H9 (cell line): Measurements from ENCODE around the gene GALNT12. TPM values are rescaled to one million over a fixed set of nuclear protein-coding genes. Genes with fewer than 3 reads are reported as not detected.

Source experiments
- DNase-seq: peaks from one replicate; pipeline ENCODE4 v3.0.0-alpha.2; 2017
- H2AFZ ChIP-seq: one replicate; pipeline ENCODE4 v1.6.1; 2013; ENCODE audit warnings: mild to moderate bottlenecking, low read length, control low read depth, moderate library complexity
- H2AK5ac ChIP-seq: 2 replicates; pipeline ENCODE4 v1.6.1; 2013; ENCODE audit warnings: low read length, control low read depth, mixed read lengths; ENCODE audit not compliant: insufficient read length
- H2BK120ac ChIP-seq: one replicate; pipeline ENCODE4 v1.6.1; 2013; ENCODE audit warnings: low read depth, mild to moderate bottlenecking, low read length, control low read depth, inconsistent platforms; ENCODE audit not compliant: poor library complexity, severe bottlenecking
- H2BK12ac ChIP-seq: 2 replicates; pipeline ENCODE4 v1.6.1; 2013; ENCODE audit warnings: low read length, control low read depth, mixed read lengths, low read depth; ENCODE audit not compliant: insufficient read length
- H2BK15ac ChIP-seq: 2 replicates; pipeline ENCODE4 v1.6.1; 2013; ENCODE audit warnings: low read depth, low read length, control low read depth
- H2BK20ac ChIP-seq: one replicate; pipeline ENCODE4 v1.6.1; 2013; ENCODE audit warnings: low read depth, mild to moderate bottlenecking, low read length, control low read depth, inconsistent platforms; ENCODE audit not compliant: poor library complexity, severe bottlenecking
- H2BK5ac ChIP-seq: 2 replicates; pipeline ENCODE4 v1.6.1; 2013; ENCODE audit warnings: low read length, control low read depth, mixed read lengths; ENCODE audit not compliant: insufficient read length
- H3K14ac ChIP-seq: 2 replicates; pipeline ENCODE4 v1.6.1; 2013; ENCODE audit warnings: low read length, control low read depth; ENCODE audit not compliant: insufficient read depth
- H3K18ac ChIP-seq: 2 replicates; pipeline ENCODE4 v1.6.1; 2013; ENCODE audit warnings: low read depth, mild to moderate bottlenecking, mixed read lengths, low read length, control low read depth; ENCODE audit not compliant: insufficient read length
- H3K23ac ChIP-seq: 2 replicates; pipeline ENCODE4 v1.6.1; 2013; ENCODE audit warnings: low read length, control low read depth, mixed read lengths, low read depth; ENCODE audit not compliant: insufficient read length
- H3K23me2 ChIP-seq: 2 replicates; pipeline ENCODE4 v1.6.1; 2013; ENCODE audit warnings: low read depth, mild to moderate bottlenecking, mixed read lengths, low read length, control low read depth; ENCODE audit not compliant: insufficient read length, poor library complexity, severe bottlenecking
- H3K27ac ChIP-seq: 2 replicates; pipeline ENCODE4 v1.5.1; 2013; ENCODE audit warnings: low read length, control low read depth, mixed read lengths, low read depth; ENCODE audit not compliant: insufficient read length
- H3K27me3 ChIP-seq: 2 replicates; pipeline ENCODE4 v1.6.1; 2013; ENCODE audit warnings: low read length, control low read depth, inconsistent platforms; ENCODE audit not compliant: insufficient read depth
- H3K4ac ChIP-seq: 2 replicates; pipeline ENCODE4 v1.6.1; 2013; ENCODE audit warnings: low read depth, mild to moderate bottlenecking, control low read depth, inconsistent platforms, low read length, moderate library complexity
- H3K4me1 ChIP-seq: 2 replicates; pipeline ENCODE4 v1.6.1; 2013; ENCODE audit warnings: low read length, control low read depth, inconsistent platforms; ENCODE audit not compliant: insufficient read depth
- H3K4me2 ChIP-seq: 2 replicates; pipeline ENCODE4 v1.6.1; 2013; ENCODE audit warnings: low read length, control low read depth, mixed read lengths; ENCODE audit not compliant: insufficient read length, insufficient read depth
- H3K56ac ChIP-seq: 2 replicates; pipeline ENCODE4 v1.6.1; 2013; ENCODE audit warnings: low read depth, mild to moderate bottlenecking, mixed read lengths, low read length, control low read depth; ENCODE audit not compliant: insufficient read length
- H3K79me1 ChIP-seq: 2 replicates; pipeline ENCODE4 v1.6.1; 2013; ENCODE audit warnings: low read depth, mild to moderate bottlenecking, moderate library complexity, low read length, control low read depth, inconsistent platforms; ENCODE audit not compliant: insufficient read depth, poor library complexity, severe bottlenecking
- H3K79me2 ChIP-seq: 2 replicates; pipeline ENCODE4 v1.6.1; 2013; ENCODE audit warnings: low read length, control low read depth, inconsistent platforms; ENCODE audit not compliant: insufficient read depth
- H3K9ac ChIP-seq: 2 replicates; pipeline ENCODE4 v1.6.1; 2013; ENCODE audit warnings: low read length, control low read depth, mixed read lengths; ENCODE audit not compliant: insufficient read length; ENCODE audit errors: extremely low read depth
- H3K9me3 ChIP-seq: one replicate; pipeline ENCODE4 v1.6.1; 2013; ENCODE audit warnings: low read depth, low read length, inconsistent platforms; ENCODE audit not compliant: control insufficient read depth
- H3T11ph ChIP-seq: one replicate; pipeline ENCODE4 v1.6.1; 2013; ENCODE audit warnings: mild to moderate bottlenecking, low read length, control low read depth, inconsistent platforms
- H4K20me1 ChIP-seq: one replicate; pipeline ENCODE4 v1.6.1; 2013; ENCODE audit not compliant: control insufficient read depth, insufficient read length, insufficient read depth
- H4K5ac ChIP-seq: 2 replicates; pipeline ENCODE4 v1.6.1; 2013; ENCODE audit warnings: low read depth, mild to moderate bottlenecking, mixed read lengths, low read length, control low read depth; ENCODE audit not compliant: insufficient read length
- H4K8ac ChIP-seq: replicated peaks from 2 replicates; pipeline ENCODE4 v1.6.1; 2013; ENCODE audit warnings: low read length, control low read depth, mixed read lengths, low read depth; ENCODE audit not compliant: insufficient read length
- H4K91ac ChIP-seq: 2 replicates; pipeline ENCODE4 v1.6.1; 2013; ENCODE audit warnings: low read depth, mild to moderate bottlenecking, moderate library complexity, mixed read lengths, low read length, control low read depth; ENCODE audit not compliant: insufficient read length
- H3K27ac Mint-ChIP-seq, 3 experiments: 2 replicates in 2 of 3; 3 replicates in 1 of 3; pipeline ENCODE4 v1.8.0; 2020 to 2021; ENCODE audit warnings: mixed read lengths in 3 of 3, mild to moderate bottlenecking in 1 of 3, moderate library complexity in 1 of 3
- H3K27me3 Mint-ChIP-seq: 2 replicates; pipeline ENCODE4 v1.8.0; 2021; ENCODE audit warnings: low read depth, mild to moderate bottlenecking, moderate library complexity, mixed read lengths
- H3K36me3 Mint-ChIP-seq, 3 experiments: 2 replicates in 2 of 3; 3 replicates in 1 of 3; pipeline ENCODE4 v1.8.0; 2020 to 2021; ENCODE audit warnings: low read depth in 3 of 3, mixed read lengths in 3 of 3; ENCODE audit not compliant: insufficient read depth in 1 of 3
- H3K4me1 Mint-ChIP-seq, 2 experiments: 2 replicates each; pipeline ENCODE4 v1.8.0; 2020; ENCODE audit warnings: mixed read lengths in 2 of 2
- H3K4me3 Mint-ChIP-seq, 2 experiments: 2 replicates in 1 of 2; 3 replicates in 1 of 2; pipeline ENCODE4 v1.8.0; 2020 to 2021; ENCODE audit warnings: mild to moderate bottlenecking in 2 of 2, mixed read lengths in 2 of 2, moderate library complexity in 1 of 2
- H3K9me3 Mint-ChIP-seq, 2 experiments: 2 replicates in 1 of 2; 3 replicates in 1 of 2; pipeline ENCODE4 v1.8.0; 2020; ENCODE audit warnings: mild to moderate bottlenecking in 2 of 2, mixed read lengths in 2 of 2, moderate library complexity in 1 of 2
- CTCF ChIP-seq: fragments of 200-600 bp; sonication (generic); conservative IDR thresholded peaks from 3 replicates; pipeline ENCODE4 v1.8.0; 2021; ENCODE audit warnings: antibody characterized with exemption, mild to moderate bottlenecking
- WGBS: extraction: QIAGEN DNeasy Blood & Tissue Kit; methylation state at CpG from one replicate; pipeline ENCODE4 v1.1.7; 2013; ENCODE audit warnings: missing lambda C conversion rate, low lambda C conversion rate, mixed read lengths; ENCODE audit not compliant: insufficient read length; ENCODE audit errors: extremely low coverage; 5-methylcytosine and 5-hydroxymethylcytosine counted together
- total RNA-seq: library from RNA; stranded (reverse); gene quantifications from 2 replicates; pipeline ENCODE4 v1.2.1, GENCODE V29; 2021

Gene GALNT12
- total RNA-seq, 1 experiment from 2014 or later: 18.0 TPM

- Histone ChIP-seq H3K9ac (no peak overlapping the region), H4K91ac (no peak overlapping the region), H4K5ac (no peak overlapping the region), H3K9me3 (no peaks in the 10 kb centered on the region), H3K23me2 (no peaks in the 10 kb centered on the region), H2AFZ (no peak overlapping the region), H2BK20ac (no peak overlapping the region), H2AK5ac (no peak overlapping the region), H2BK15ac (no peak overlapping the region), H4K8ac (no peak overlapping the region), H3K56ac (no peak overlapping the region), H3K27ac (no peak overlapping the region), H3K79me1 (no peaks in the 10 kb centered on the region), H3K4me2 (no peak overlapping the region), H3K18ac (no peak overlapping the region), H3K79me2 (no peaks in the 10 kb centered on the region), H2BK12ac (no peak overlapping the region), H2BK120ac (no peak overlapping the region), H3K4ac (no peak overlapping the region), H3K14ac (no peak overlapping the region), H3K23ac (no peak overlapping the region), H2BK5ac (no peak overlapping the region), H3K4me1 (no peaks in the 10 kb centered on the region; the same call in 1 of the 2 replicates), H4K20me1 (no peaks in the 10 kb centered on the region), H3T11ph (no peak overlapping the region), H3K27me3 (no peaks in the 10 kb centered on the region)
- H3K9me3 Mint-ChIP-seq: no peaks in the 10 kb centered on the region
- H3K36me3 Mint-ChIP-seq: no peaks in the 10 kb centered on the region
- no peak for TF ChIP-seq CTCF
- H3K27me3 Mint-ChIP-seq: no peaks in the 10 kb centered on the region; the same call in 1 of the 2 replicates
- peaks cover 6 to 15% of the 10 kb centered on the region in 2 experiments for H3K4me1 Mint-ChIP-seq
- DNase-seq: no peak
- H3K4me3 Mint-ChIP-seq: no peak overlapping the region
- WGBS: no CpG with 5 or more reads among the region's 2 CpGs
- no peak overlapping the region for H3K27ac Mint-ChIP-seq
Measured at GRCh38 chr9:98854266-98854665, 46.8 kb downstream of the GALNT12 start.
